Measurements from ENCODE around the gene TLX2. TPM values are rescaled to one million over a fixed set of nuclear protein-coding genes. Genes with fewer than 3 reads are reported as not detected.

TLX2 gene
- total and polyA plus RNA-seq, 2 of the 13 experiments (the other 11 are each of a cell fraction or from before 2014, with no cell fraction given), result 0.05 to 0.20 TPM

DNA sequence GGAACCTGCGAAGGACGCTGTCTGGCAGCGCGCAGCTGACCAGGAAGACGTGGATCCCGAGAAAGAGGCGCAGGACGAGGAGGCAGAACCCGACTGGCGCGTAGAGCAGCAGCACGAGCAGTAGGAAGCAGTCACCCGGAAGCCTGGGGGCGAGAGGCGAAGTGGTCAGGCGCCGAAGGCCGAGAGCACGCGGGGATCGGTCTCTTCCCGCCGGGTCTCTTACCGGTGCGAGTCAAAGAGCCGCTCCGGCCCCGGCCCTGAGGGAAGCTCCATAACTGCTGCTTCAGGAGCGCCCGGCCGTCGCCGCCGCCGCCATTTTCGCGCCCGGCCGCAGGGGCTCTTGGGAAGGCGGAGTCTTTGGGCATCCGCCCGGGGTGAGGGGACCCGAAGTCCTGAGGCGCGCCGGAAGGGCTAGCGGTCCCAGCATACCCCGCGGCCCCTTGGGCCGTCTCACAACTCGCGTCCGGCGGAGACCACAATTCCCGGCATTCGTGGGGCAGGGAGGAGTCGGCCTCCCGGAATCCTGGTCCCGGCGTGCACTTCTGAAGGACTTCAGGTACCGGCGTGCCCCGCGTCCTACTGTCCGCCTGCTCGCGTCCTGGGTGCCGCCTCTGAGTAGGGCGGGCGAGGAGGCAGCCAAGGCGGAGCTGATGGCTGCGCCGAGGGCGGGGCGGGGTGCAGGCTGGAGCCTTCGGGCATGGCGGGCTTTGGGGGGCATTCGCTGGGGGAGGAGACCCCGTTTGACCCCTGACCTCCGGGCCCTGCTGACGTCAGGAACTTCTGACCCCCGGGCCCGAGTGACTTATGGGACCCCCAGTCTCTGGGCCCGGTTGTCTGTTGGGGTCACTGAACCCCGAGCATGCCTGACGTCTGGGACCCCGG is 15.3 kb downstream of the TLX2 start, which contains the start of the genes AUP1 and HTRA2 (continued):
- TF ChIP-seq, protein P1, sequence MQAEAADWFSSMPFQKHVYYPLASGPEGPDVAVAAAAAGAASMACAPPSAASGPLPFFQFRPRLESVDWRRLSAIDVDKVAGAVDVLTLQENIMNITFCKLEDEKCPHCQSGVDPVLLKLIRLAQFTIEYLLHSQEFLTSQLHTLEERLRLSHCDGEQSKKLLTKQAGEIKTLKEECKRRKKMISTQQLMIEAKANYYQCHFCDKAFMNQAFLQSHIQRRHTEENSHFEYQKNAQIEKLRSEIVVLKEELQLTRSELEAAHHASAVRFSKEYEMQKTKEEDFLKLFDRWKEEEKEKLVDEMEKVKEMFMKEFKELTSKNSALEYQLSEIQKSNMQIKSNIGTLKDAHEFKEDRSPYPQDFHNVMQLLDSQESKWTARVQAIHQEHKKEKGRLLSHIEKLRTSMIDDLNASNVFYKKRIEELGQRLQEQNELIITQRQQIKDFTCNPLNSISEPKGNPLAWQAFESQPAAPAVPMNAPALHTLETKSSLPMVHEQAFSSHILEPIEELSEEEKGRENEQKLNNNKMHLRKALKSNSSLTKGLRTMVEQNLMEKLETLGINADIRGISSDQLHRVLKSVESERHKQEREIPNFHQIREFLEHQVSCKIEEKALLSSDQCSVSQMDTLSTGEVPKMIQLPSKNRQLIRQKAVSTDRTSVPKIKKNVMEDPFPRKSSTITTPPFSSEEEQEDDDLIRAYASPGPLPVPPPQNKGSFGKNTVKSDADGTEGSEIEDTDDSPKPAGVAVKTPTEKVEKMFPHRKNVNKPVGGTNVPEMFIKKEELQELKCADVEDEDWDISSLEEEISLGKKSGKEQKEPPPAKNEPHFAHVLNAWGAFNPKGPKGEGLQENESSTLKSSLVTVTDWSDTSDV (CRISPR knock-in tag; IDR thresholded peaks at IDR 0.05), result peak; percentile 65; the same call in 1 of the 2 replicates
- peak; percentile 53; the same call in 1 of the 2 replicates for TF ChIP-seq MXD4 (CRISPR knock-in tag; IDR thresholded peaks at IDR 0.05)
- TF ChIP-seq YEATS2 (CRISPR knock-in tag; IDR thresholded peaks at IDR 0.05; ENCODE audit: borderline replicate concordance), result peak; percentile 92
- TF ChIP-seq ELF1 (CRISPR knock-in tag; IDR thresholded peaks at IDR 0.05), result peak; percentile 96
- TF ChIP-seq, protein P2, sequence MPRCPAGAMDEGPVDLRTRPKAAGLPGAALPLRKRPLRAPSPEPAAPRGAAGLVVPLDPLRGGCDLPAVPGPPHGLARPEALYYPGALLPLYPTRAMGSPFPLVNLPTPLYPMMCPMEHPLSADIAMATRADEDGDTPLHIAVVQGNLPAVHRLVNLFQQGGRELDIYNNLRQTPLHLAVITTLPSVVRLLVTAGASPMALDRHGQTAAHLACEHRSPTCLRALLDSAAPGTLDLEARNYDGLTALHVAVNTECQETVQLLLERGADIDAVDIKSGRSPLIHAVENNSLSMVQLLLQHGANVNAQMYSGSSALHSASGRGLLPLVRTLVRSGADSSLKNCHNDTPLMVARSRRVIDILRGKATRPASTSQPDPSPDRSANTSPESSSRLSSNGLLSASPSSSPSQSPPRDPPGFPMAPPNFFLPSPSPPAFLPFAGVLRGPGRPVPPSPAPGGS (CRISPR knock-in tag; IDR thresholded peaks at IDR 0.05), result no peak
- TF ChIP-seq ZNF619 (CRISPR knock-in tag; IDR thresholded peaks at IDR 0.05), result no peak; the same call in 1 of the 2 replicates
- TF ChIP-seq ZMYM3 (CRISPR knock-in tag; IDR thresholded peaks at IDR 0.05), result no peak
- TF ChIP-seq ZNF431 (CRISPR knock-in tag; IDR thresholded peaks at IDR 0.05; ENCODE audit: borderline replicate concordance, low read depth), result no peak
- TF ChIP-seq, protein P3, sequence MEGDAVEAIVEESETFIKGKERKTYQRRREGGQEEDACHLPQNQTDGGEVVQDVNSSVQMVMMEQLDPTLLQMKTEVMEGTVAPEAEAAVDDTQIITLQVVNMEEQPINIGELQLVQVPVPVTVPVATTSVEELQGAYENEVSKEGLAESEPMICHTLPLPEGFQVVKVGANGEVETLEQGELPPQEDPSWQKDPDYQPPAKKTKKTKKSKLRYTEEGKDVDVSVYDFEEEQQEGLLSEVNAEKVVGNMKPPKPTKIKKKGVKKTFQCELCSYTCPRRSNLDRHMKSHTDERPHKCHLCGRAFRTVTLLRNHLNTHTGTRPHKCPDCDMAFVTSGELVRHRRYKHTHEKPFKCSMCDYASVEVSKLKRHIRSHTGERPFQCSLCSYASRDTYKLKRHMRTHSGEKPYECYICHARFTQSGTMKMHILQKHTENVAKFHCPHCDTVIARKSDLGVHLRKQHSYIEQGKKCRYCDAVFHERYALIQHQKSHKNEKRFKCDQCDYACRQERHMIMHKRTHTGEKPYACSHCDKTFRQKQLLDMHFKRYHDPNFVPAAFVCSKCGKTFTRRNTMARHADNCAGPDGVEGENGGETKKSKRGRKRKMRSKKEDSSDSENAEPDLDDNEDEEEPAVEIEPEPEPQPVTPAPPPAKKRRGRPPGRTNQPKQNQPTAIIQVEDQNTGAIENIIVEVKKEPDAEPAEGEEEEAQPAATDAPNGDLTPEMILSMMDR (CRISPR knock-in tag; IDR thresholded peaks at IDR 0.05), result peak; percentile 33
- 0 out of 2 replicates have a peak, but pooled peaks have one; percentile 84 for TF ChIP-seq TP53 (CRISPR knock-in tag; conservative IDR thresholded peaks at IDR 0.05)
- no peak for TF ChIP-seq SRSF4 (IDR thresholded peaks at IDR 0.05; ENCODE audit: low read depth, low read length, poor library complexity, severe bottlenecking)
- no peak; the same call in 1 of the 2 replicates for TF ChIP-seq GLI4 (CRISPR knock-in tag; IDR thresholded peaks at IDR 0.05; ENCODE audit: borderline replicate concordance)
- TF ChIP-seq, protein P4, sequence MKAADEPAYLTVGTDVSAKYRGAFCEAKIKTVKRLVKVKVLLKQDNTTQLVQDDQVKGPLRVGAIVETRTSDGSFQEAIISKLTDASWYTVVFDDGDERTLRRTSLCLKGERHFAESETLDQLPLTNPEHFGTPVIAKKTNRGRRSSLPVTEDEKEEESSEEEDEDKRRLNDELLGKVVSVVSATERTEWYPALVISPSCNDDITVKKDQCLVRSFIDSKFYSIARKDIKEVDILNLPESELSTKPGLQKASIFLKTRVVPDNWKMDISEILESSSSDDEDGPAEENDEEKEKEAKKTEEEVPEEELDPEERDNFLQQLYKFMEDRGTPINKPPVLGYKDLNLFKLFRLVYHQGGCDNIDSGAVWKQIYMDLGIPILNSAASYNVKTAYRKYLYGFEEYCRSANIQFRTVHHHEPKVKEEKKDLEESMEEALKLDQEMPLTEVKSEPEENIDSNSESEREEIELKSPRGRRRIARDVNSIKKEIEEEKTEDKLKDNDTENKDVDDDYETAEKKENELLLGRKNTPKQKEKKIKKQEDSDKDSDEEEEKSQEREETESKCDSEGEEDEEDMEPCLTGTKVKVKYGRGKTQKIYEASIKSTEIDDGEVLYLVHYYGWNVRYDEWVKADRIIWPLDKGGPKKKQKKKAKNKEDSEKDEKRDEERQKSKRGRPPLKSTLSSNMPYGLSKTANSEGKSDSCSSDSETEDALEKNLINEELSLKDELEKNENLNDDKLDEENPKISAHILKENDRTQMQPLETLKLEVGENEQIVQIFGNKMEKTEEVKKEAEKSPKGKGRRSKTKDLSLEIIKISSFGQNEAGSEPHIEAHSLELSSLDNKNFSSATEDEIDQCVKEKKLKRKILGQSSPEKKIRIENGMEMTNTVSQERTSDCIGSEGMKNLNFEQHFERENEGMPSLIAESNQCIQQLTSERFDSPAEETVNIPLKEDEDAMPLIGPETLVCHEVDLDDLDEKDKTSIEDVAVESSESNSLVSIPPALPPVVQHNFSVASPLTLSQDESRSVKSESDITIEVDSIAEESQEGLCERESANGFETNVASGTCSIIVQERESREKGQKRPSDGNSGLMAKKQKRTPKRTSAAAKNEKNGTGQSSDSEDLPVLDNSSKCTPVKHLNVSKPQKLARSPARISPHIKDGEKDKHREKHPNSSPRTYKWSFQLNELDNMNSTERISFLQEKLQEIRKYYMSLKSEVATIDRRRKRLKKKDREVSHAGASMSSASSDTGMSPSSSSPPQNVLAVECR (CRISPR knock-in tag; IDR thresholded peaks at IDR 0.05; ENCODE audit: borderline replicate concordance), result peak; percentile 98
- TF ChIP-seq ZNF317 (CRISPR knock-in tag; IDR thresholded peaks at IDR 0.05), result peak; percentile 95
- peak; percentile 91 for TF ChIP-seq HNRNPUL1 (IDR thresholded peaks at IDR 0.05; ENCODE audit: low read depth, low read length)
- TF ChIP-seq, protein P5, sequence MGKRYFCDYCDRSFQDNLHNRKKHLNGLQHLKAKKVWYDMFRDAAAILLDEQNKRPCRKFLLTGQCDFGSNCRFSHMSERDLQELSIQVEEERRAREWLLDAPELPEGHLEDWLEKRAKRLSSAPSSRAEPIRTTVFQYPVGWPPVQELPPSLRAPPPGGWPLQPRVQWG (CRISPR knock-in tag; IDR thresholded peaks at IDR 0.05; ENCODE audit: borderline replicate concordance, low read depth), result no peak
- peak; percentile 93 for TF ChIP-seq HDAC1 (CRISPR knock-in tag; IDR thresholded peaks at IDR 0.05)

All from HepG2 (cell line).